Common myeloid progenitor, CD34-positive (primary cell): ENCODE measurements around the gene POLR1D.

Experiments
- CTCF ChIA-PET: fragments of 350-600 bp; sonication (Branson Sonifier 250); formaldehyde crosslinking; loops from one replicate; lab custom pipeline; 2021; ENCODE audit warnings: antibody characterized with exemption; lab: Charles Lee
- POLR2A ChIA-PET: fragments of 350-600 bp; sonication (Branson Sonifier 250); formaldehyde crosslinking; loops from one replicate; lab custom pipeline; 2021; ENCODE audit warnings: antibody characterized with exemption; lab: Charles Lee
- DNase-seq, 3 donors: peaks; one replicate each; pipeline versions ENCODE4 v3.0.0 to v3.0.0-alpha.2; 2013
- H3K27ac ChIP-seq, 2 experiments: 1 replicate in 1 of 2; 2 replicates in 1 of 2; pipeline ENCODE4 v1.7.0; 2013; ENCODE audit warnings: inconsistent platforms in 2 of 2, low read length in 2 of 2, mild to moderate bottlenecking in 2 of 2, low read depth in 1 of 2, moderate library complexity in 1 of 2; ENCODE audit not compliant: severe bottlenecking in 2 of 2, insufficient read depth in 1 of 2, poor library complexity in 1 of 2
- H3K27me3 ChIP-seq, 5 experiments: replicated peaks in 2 of 5; 1 replicate in 3 of 5; 2 replicates in 2 of 5; pipeline versions ENCODE4 v1.6.1 to v1.7.0; 2013; ENCODE audit warnings: low read length in 4 of 5, mild to moderate bottlenecking in 2 of 5, moderate library complexity in 2 of 5, inconsistent platforms in 1 of 5; ENCODE audit not compliant: insufficient read depth in 5 of 5, control insufficient read depth in 4 of 5
- H3K36me3 ChIP-seq, 4 experiments: 1 replicate in 2 of 4; 2 replicates in 2 of 4; pipeline versions ENCODE4 v1.6.1 to v1.7.0; 2013; ENCODE audit warnings: low read length in 3 of 4, control low read depth in 1 of 4, mild to moderate bottlenecking in 1 of 4; ENCODE audit not compliant: control insufficient read depth in 4 of 4, insufficient read depth in 4 of 4
- H3K4me1 ChIP-seq, 4 experiments: 1 replicate in 3 of 4; 2 replicates in 1 of 4; pipeline versions ENCODE4 v1.6.1 to v1.7.1; 2013; ENCODE audit warnings: low read length in 3 of 4, mild to moderate bottlenecking in 3 of 4, control low read depth in 1 of 4, inconsistent platforms in 1 of 4, moderate library complexity in 1 of 4; ENCODE audit not compliant: control insufficient read depth in 4 of 4, insufficient read depth in 4 of 4; ENCODE audit errors: control extremely low read depth in 1 of 4
- H3K4me3 ChIP-seq, 7 experiments: 1 replicate in 4 of 7; 2 replicates in 3 of 7; pipeline versions ENCODE4 v1.5.1 to v1.7.0; 2013; ENCODE audit warnings: mild to moderate bottlenecking in 7 of 7, low read length in 6 of 7, moderate library complexity in 6 of 7, inconsistent platforms in 2 of 7, low read depth in 2 of 7, control low read depth in 1 of 7; ENCODE audit not compliant: insufficient read depth in 4 of 7, control insufficient read depth in 1 of 7; ENCODE audit errors: extremely low read depth in 1 of 7
- H3K9me3 ChIP-seq, 5 experiments: 1 replicate in 4 of 5; 2 replicates in 1 of 5; pipeline versions ENCODE4 v1.6.1 to v1.7.1; 2013; ENCODE audit warnings: low read length in 4 of 5, mild to moderate bottlenecking in 2 of 5, inconsistent platforms in 1 of 5, low read depth in 1 of 5, moderate library complexity in 1 of 5; ENCODE audit not compliant: control insufficient read depth in 4 of 5, insufficient read depth in 2 of 5; ENCODE audit errors: control extremely low read depth in 1 of 5
- WGBS: methylation state at CpG from one replicate; pipeline ENCODE4 v1.1.5; 2013; ENCODE audit not compliant: insufficient coverage; 5-methylcytosine and 5-hydroxymethylcytosine counted together

The POLR1D gene

GRCh38 chr13:27599845-27600553, 21.7 kb upstream of the POLR1D start:
- 100% methylated on average over 1 of the region's 5 CpGs for WGBS
- no peaks in the 10 kb centered on the region for H3K36me3 ChIP-seq
- ChIA-PET POLR2A (no interaction called here), CTCF (no interaction called here)
- H3K4me1 ChIP-seq = peaks cover 0 to 27% (median 3%) of the 10 kb centered on the region in 4 experiments
- peak; percentile 36 to 84 (median 66) for DNase-seq
- H3K9me3 ChIP-seq = no peaks in the 10 kb centered on the region
- H3K4me3 ChIP-seq = no peak overlapping the region
- peak overlapping the region in 1 of 2 experiments; percentile 9 for H3K27ac ChIP-seq
- H3K27me3 ChIP-seq = no peaks in the 10 kb centered on the region

- no peaks in the 10 kb centered on the region for H3K36me3 ChIP-seq
- POLR2A ChIA-PET = no interaction called here
- no peaks in the 10 kb centered on the region for H3K9me3 ChIP-seq
- 100% methylated on average over 1 of the region's 1 CpG for WGBS
- CTCF ChIA-PET = no interaction called here
- no peaks in the 10 kb centered on the region for H3K27me3 ChIP-seq
- H3K4me1 ChIP-seq = peaks cover 0 to 27% (median under 1%) of the 10 kb centered on the region in 4 experiments
- no peak overlapping the region for H3K4me3 ChIP-seq
- DNase-seq = no peak
- H3K27ac ChIP-seq = no peak overlapping the region
Measured at GRCh38 chr13:27600711-27601110, 21.0 kb upstream of the POLR1D start.

DNA sequence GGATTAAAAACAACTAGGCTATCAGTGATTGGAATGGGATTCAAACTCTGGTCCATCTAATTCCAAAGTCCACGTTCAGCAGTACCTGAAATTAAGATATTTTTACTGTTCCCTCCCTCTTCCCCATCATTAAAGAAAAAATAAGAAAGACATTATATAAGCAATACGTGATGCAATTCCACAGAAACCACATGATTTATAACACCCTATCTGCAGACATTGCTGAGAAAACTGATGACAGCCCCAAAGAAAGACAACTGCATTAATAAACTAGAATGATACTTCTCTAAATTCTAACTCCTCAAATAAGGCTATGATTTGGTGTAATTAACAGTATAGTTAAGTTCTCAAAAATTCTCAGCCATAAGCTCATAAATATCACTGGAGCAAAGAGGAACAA, 20.5 kb upstream of the POLR1D start:
- POLR2A ChIA-PET = no interaction called here

DNA sequence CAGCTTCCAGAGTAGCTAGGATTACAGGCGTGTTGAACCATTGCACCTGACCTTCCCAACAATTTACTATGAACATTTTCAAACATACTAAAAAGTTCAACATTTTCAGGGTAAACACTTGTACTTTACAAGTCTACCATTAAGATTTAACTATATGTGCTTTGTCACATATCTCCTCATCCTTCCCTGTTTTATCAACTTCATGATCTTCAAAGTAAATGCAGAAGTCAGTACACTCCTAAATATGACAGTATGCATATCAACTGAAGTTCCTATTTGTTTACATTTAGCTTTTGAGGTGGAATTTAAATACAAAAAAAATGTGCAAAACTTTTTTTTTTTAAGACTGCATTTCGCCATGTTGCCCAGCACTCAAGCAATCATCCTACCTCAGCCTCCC, 19.9 kb upstream of the POLR1D start:
- H3K27ac ChIP-seq = no peak overlapping the region
- peaks cover 0 to 35% (median 3%) of the 10 kb centered on the region in 4 experiments for H3K4me1 ChIP-seq
- DNase-seq = peak in 2 of 3 donors; percentile 14 to 29
- CTCF ChIA-PET = interaction anchor here (1.1 to 1.2 kb wide), 2 partner anchors 18 to 43 kb away, joined by 3 read pairs; no protein-coding TSS in a partner anchor
- no peak overlapping the region for H3K4me3 ChIP-seq
- no peaks in the 10 kb centered on the region for H3K27me3 ChIP-seq
- H3K9me3 ChIP-seq = no peaks in the 10 kb centered on the region
- H3K36me3 ChIP-seq = no peaks in the 10 kb centered on the region
- 100% methylated on average over 1 of the region's 2 CpGs for WGBS
- POLR2A ChIA-PET = no interaction called here

More for the DNA sequence above, 20.5 kb upstream of the POLR1D start:
- H3K9me3 ChIP-seq = no peaks in the 10 kb centered on the region
- H3K27me3 ChIP-seq = no peaks in the 10 kb centered on the region
- whole genome bisulfite sequencing = no CpG with 5 or more reads among the region's 2 CpGs
- H3K27ac ChIP-seq = no peak overlapping the region
- CTCF ChIA-PET = no interaction called here
- H3K4me1 ChIP-seq = peaks cover 0 to 31% (median 2%) of the 10 kb centered on the region in 4 experiments
- no peaks in the 10 kb centered on the region for H3K36me3 ChIP-seq
- no peak overlapping the region for H3K4me3 ChIP-seq
- DNase-seq = peak in 1 of 3 donors; percentile 22

DNA sequence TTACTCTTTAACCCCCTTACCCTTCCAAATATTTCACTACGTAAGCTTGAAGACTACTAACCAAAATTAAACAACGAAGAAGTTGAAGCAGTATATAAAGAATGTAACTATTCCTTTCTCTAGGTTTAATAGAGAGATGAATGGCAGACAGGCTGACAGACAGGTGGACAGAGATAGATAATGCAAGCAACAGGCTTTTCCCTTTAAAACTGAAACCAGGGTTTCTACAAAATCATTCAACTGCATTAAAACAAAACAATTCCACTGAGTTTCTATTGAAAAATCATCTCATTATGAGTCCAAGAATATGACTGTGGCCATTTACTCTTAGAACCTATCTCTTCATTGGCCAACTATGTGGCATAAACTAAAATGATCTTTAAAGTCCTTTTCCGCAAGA, 16.6 kb upstream of the POLR1D start:
- POLR2A ChIA-PET = no interaction called here

GRCh38 chr13:27605610-27606200, 16.0 kb upstream of the POLR1D start:
- 67% methylated on average over 1 of the region's 2 CpGs for WGBS
- DNase-seq = peak in 2 of 3 donors; percentile 26 to 48
- Histone ChIP-seq H3K4me3 (no peak overlapping the region), H3K9me3 (no peaks in the 10 kb centered on the region), H3K27ac (no peak overlapping the region), H3K4me1 (peaks cover 0 to 37% (median 10%) of the 10 kb centered on the region in 4 experiments), H3K36me3 (no peaks in the 10 kb centered on the region), H3K27me3 (no peaks in the 10 kb centered on the region)
- CTCF ChIA-PET = interaction anchor here (0.5 to 2.0 kb wide), 5 partner anchors 15 to 976 kb away, joined by 3 to 5 read pairs (median 3); partner anchors contain the start of gene LNX2
- POLR2A ChIA-PET = no interaction called here

More for the DNA sequence above, 16.6 kb upstream of the POLR1D start:
- no CpG with 5 or more reads among the region's 3 CpGs for WGBS
- CTCF ChIA-PET = interaction anchor here (0.5 to 2.0 kb wide), 4 partner anchors 15 to 977 kb away, joined by 3 to 5 read pairs (median 4); partner anchors contain the start of gene LNX2
- H3K36me3 ChIP-seq = no peaks in the 10 kb centered on the region
- H3K27ac ChIP-seq = no peak overlapping the region
- H3K27me3 ChIP-seq = no peaks in the 10 kb centered on the region
- H3K4me3 ChIP-seq = no peak overlapping the region
- peaks cover 0 to 42% (median 10%) of the 10 kb centered on the region in 4 experiments for H3K4me1 ChIP-seq
- H3K9me3 ChIP-seq = no peaks in the 10 kb centered on the region
- peak in 1 of 3 donors; percentile 23 for DNase-seq

GRCh38 chr13:27607125-27607524, 14.6 kb upstream of the POLR1D start:
- WGBS = 86% methylated on average over 1 of the region's 4 CpGs
- POLR2A ChIA-PET = no interaction called here
- Histone ChIP-seq H3K9me3 (no peaks in the 10 kb centered on the region), H3K36me3 (no peaks in the 10 kb centered on the region), H3K4me1 (peaks cover 0 to 27% (median 10%) of the 10 kb centered on the region in 4 experiments), H3K27me3 (no peaks in the 10 kb centered on the region), H3K27ac (no peak overlapping the region), H3K4me3 (no peak overlapping the region)
- CTCF ChIA-PET = interaction anchor here (0.9 to 2.0 kb wide), 3 partner anchors 20 to 233 kb away, joined by 3 to 4 read pairs (median 4); no protein-coding TSS in a partner anchor
- DNase-seq = peak in 2 of 3 donors; percentile 26 to 44
